H1 (cell line): ENCODE results near the gene ALOX5. TPM values are rescaled to one million over a fixed set of nuclear protein-coding genes. Genes with fewer than 3 reads are reported as not detected.

Experiments used
- CTCF ChIA-PET: fragments of 300-600 bp; sonication (Branson Sonifier 250); formaldehyde crosslinking; loops from one replicate; lab custom pipeline; 2021; ENCODE audit not compliant: partially characterized antibody; lab: Charles Lee
- POLR2A ChIA-PET: fragments of 300-600 bp; sonication (Branson Sonifier 250); formaldehyde crosslinking; loops from one replicate; lab custom pipeline; 2021; ENCODE audit warnings: inconsistent platforms; ENCODE audit not compliant: partially characterized antibody; lab: Charles Lee
- DNase-seq, 2 experiments: peaks; one replicate each; pipeline versions ENCODE4 v3.0.0 to v3.0.0-alpha.2; 2010 to 2022; ENCODE audit warnings: low spot score in 2 of 2, low read depth in 1 of 2, mixed read lengths in 1 of 2
- FAIRE-seq: peaks from 2 replicates; lab custom pipeline; 2011; peaks lifted over from hg19 to GRCh38; lab: Jason Lieb, UNC
- H2AFZ ChIP-seq: 2 replicates; pipeline ENCODE4 v1.8.1; 2012; ENCODE audit warnings: low read length, inconsistent platforms
- H2AK5ac ChIP-seq: 2 replicates; pipeline ENCODE4 v1.6.1; 2013; ENCODE audit warnings: low read depth, low read length
- H2BK120ac ChIP-seq: replicated peaks from 2 replicates; pipeline ENCODE3; 2013; ENCODE audit warnings: low read depth, low read length, inconsistent platforms
- H2BK12ac ChIP-seq: 2 replicates; pipeline ENCODE4 v1.6.1; 2013; ENCODE audit warnings: low read depth, low read length
- H2BK15ac ChIP-seq: 2 replicates; pipeline ENCODE4 v1.6.1; 2013; ENCODE audit warnings: low read length
- H2BK20ac ChIP-seq: 2 replicates; pipeline ENCODE4 v1.6.1; 2013; ENCODE audit warnings: low read length
- H2BK5ac ChIP-seq: 2 replicates; pipeline ENCODE4 v1.6.1; 2013; ENCODE audit warnings: low read depth, low read length
- H3K14ac ChIP-seq: 2 replicates; pipeline ENCODE4 v1.6.1; 2013; ENCODE audit warnings: inconsistent platforms; ENCODE audit not compliant: insufficient read length
- H3K18ac ChIP-seq: 2 replicates; pipeline ENCODE4 v1.6.1; 2013; ENCODE audit warnings: low read length; ENCODE audit errors: extremely low read depth
- H3K23ac ChIP-seq: 2 replicates; pipeline ENCODE4 v1.6.1; 2013; ENCODE audit warnings: inconsistent platforms; ENCODE audit not compliant: insufficient read length
- H3K23me2 ChIP-seq: 2 replicates; pipeline ENCODE4 v1.6.1; 2013; ENCODE audit warnings: low read depth, low read length
- H3K27ac ChIP-seq: 2 replicates; pipeline ENCODE4 v1.6.1; 2011; ENCODE audit warnings: low read depth, low read length, inconsistent platforms
- H3K27me3 ChIP-seq, 4 experiments: replicated peaks in 1 of 4; 1 replicate in 1 of 4; 2 replicates in 3 of 4; pipeline versions ENCODE4 v1.6.1 to v1.8.1; 2011 to 2013; ENCODE audit warnings: low read length in 3 of 4, mild to moderate bottlenecking in 3 of 4, inconsistent platforms in 2 of 4, mixed read lengths in 2 of 4, moderate library complexity in 1 of 4; ENCODE audit not compliant: control insufficient read depth in 3 of 4, insufficient read depth in 3 of 4; ENCODE audit errors: extremely low read depth in 1 of 4
- H3K36me3 ChIP-seq, 4 experiments: 2 replicates each; pipeline versions ENCODE4 v1.6.1 to v1.8.1; 2011 to 2013; ENCODE audit warnings: mild to moderate bottlenecking in 4 of 4, low read length in 3 of 4, moderate library complexity in 2 of 4, control low read depth in 1 of 4, inconsistent platforms in 1 of 4; ENCODE audit not compliant: insufficient read depth in 4 of 4, control insufficient read depth in 2 of 4
- H3K4ac ChIP-seq: replicated peaks from 2 replicates; pipeline ENCODE3; 2013; ENCODE audit warnings: low read length, low read depth, mixed read lengths, inconsistent platforms; ENCODE audit not compliant: insufficient read length
- H3K4me1 ChIP-seq, 4 experiments: replicated peaks in 1 of 4; 1 replicate in 1 of 4; 2 replicates in 3 of 4; pipeline versions ENCODE4 v1.6.1 to v1.8.1; 2011 to 2013; ENCODE audit warnings: low read length in 3 of 4, inconsistent platforms in 2 of 4, mixed read lengths in 1 of 4; ENCODE audit not compliant: insufficient read depth in 4 of 4, control insufficient read depth in 3 of 4
- H3K4me2 ChIP-seq, 2 experiments: 2 replicates each; pipeline versions ENCODE4 v1.6.1 to v1.8.1; 2011 to 2013; ENCODE audit warnings: low read depth in 2 of 2, low read length in 2 of 2, control low read depth in 1 of 2, inconsistent platforms in 1 of 2, mild to moderate bottlenecking in 1 of 2; ENCODE audit not compliant: insufficient read depth in 1 of 2
- H3K4me3 ChIP-seq, 4 experiments: fragments of 200-600, 300-600 bp in 1 of 4; sonication (generic), shearing (Covaris generic), sonication (Bioruptor Twin) in 1 of 4; 2 replicates each; pipeline versions ENCODE4 v1.5.1 to v1.8.1; 2011 to 2016; ENCODE audit warnings: low read length in 4 of 4, low read depth in 3 of 4, control low read depth in 2 of 4, inconsistent platforms in 2 of 4, mild to moderate bottlenecking in 2 of 4, mixed read lengths in 1 of 4, moderate library complexity in 1 of 4; ENCODE audit not compliant: insufficient read depth in 2 of 4; ENCODE audit errors: extremely low read depth in 1 of 4
- H3K56ac ChIP-seq: replicated peaks from 2 replicates; pipeline ENCODE3; 2013; ENCODE audit warnings: low read depth, mild to moderate bottlenecking, mixed read lengths, low read length, inconsistent platforms; ENCODE audit not compliant: insufficient read length
- H3K79me1 ChIP-seq: 2 replicates; pipeline ENCODE4 v1.6.1; 2013; ENCODE audit warnings: low read depth, low read length, control low read depth
- H3K79me2 ChIP-seq, 2 experiments: 2 replicates each; pipeline versions ENCODE4 v1.6.1 to v1.8.1; 2012 to 2013; ENCODE audit warnings: low read length in 2 of 2, mild to moderate bottlenecking in 2 of 2, inconsistent platforms in 1 of 2; ENCODE audit not compliant: insufficient read depth in 2 of 2, control insufficient read depth in 1 of 2
- H3K9ac ChIP-seq, 4 experiments: replicated peaks in 1 of 4; 1 replicate in 1 of 4; 2 replicates in 3 of 4; pipeline versions ENCODE4 v1.6.1 to v1.8.1; 2011 to 2013; ENCODE audit warnings: low read depth in 3 of 4, low read length in 3 of 4, control low read depth in 2 of 4, mild to moderate bottlenecking in 2 of 4, moderate library complexity in 2 of 4, inconsistent platforms in 1 of 4; ENCODE audit errors: extremely low read depth in 1 of 4
- H3K9me3 ChIP-seq, 2 experiments: 2 replicates each; pipeline versions ENCODE4 v1.6.1 to v1.8.1; 2012 to 2013; ENCODE audit warnings: mild to moderate bottlenecking in 2 of 2, moderate library complexity in 2 of 2, control low read depth in 1 of 2, inconsistent platforms in 1 of 2, low read depth in 1 of 2, low read length in 1 of 2, mixed read lengths in 1 of 2; ENCODE audit not compliant: insufficient read depth in 2 of 2
- H4K20me1 ChIP-seq, 2 experiments: replicated peaks in 1 of 2; 2 replicates each; pipeline versions ENCODE3 to v1.8.1; 2011 to 2013; ENCODE audit warnings: inconsistent platforms in 2 of 2, low read length in 2 of 2, mild to moderate bottlenecking in 1 of 2; ENCODE audit not compliant: insufficient read depth in 2 of 2, control insufficient read depth in 1 of 2
- H4K5ac ChIP-seq: 2 replicates; pipeline ENCODE4 v1.6.1; 2013; ENCODE audit warnings: low read length, low read depth, mixed read lengths, inconsistent platforms; ENCODE audit not compliant: insufficient read length
- H4K8ac ChIP-seq: 2 replicates; pipeline ENCODE4 v1.8.0; 2013; ENCODE audit warnings: mild to moderate bottlenecking, moderate library complexity, low read length, inconsistent platforms; ENCODE audit not compliant: insufficient read depth; ENCODE audit errors: extremely low read depth
- H4K91ac ChIP-seq: replicated peaks from 2 replicates; pipeline ENCODE3; 2013; ENCODE audit warnings: low read length, mixed read lengths, inconsistent platforms; ENCODE audit not compliant: insufficient read length
- CBX8 ChIP-seq: fragments of 300-800, 300-1000 bp; sonication (generic); IDR thresholded peaks from 2 replicates; pipeline ENCODE4 v1.7.1; 2016; ENCODE audit warnings: low read depth, low read length, borderline replicate concordance
- CHD1 ChIP-seq: IDR thresholded peaks from 2 replicates; pipeline ENCODE4 v1.6.1; 2012; ENCODE audit warnings: low read depth, low read length, improper control_type of control experiment
- JUN ChIP-seq: IDR thresholded peaks from 2 replicates; pipeline ENCODE4 v1.6.1; 2011; ENCODE audit warnings: low read depth, mild to moderate bottlenecking, improper control_type of control experiment, low read length
- SIRT6 ChIP-seq: IDR thresholded peaks from one replicate; pipeline ENCODE4 v1.7.1; 2012; ENCODE audit warnings: low read length, inconsistent platforms
- SP1 ChIP-seq: IDR thresholded peaks from 2 replicates; pipeline ENCODE4 v1.6.1; 2011; ENCODE audit warnings: low read depth, low read length
- SP4 ChIP-seq: IDR thresholded peaks from 2 replicates; pipeline ENCODE4 v1.6.1; 2012; ENCODE audit warnings: low read length, inconsistent platforms
- USF2 ChIP-seq: IDR thresholded peaks from 2 replicates; pipeline ENCODE4 v1.6.1; 2011; ENCODE audit warnings: low read length, improper control_type of control experiment
- WGBS, 2 experiments: shearing (Covaris generic) in 1 of 2; methylation state at CpG; one replicate each; pipeline versions ENCODE4 v1.1.6 to v1.1.7; 2013 to 2015; ENCODE audit warnings: low lambda C conversion rate in 2 of 2, mixed read lengths in 2 of 2, inconsistent platforms in 1 of 2, low coverage in 1 of 2, missing lambda C conversion rate in 1 of 2; ENCODE audit not compliant: insufficient replicate concordance in 2 of 2, insufficient coverage in 1 of 2, insufficient read length in 1 of 2; ENCODE audit errors: extremely low coverage in 1 of 2, missing lambda C conversion rate in 1 of 2; 5-methylcytosine and 5-hydroxymethylcytosine counted together
- polyA plus RNA-seq, 7 experiments: library from polyadenylated mRNA; depleted of rRNA in 3 of 7; stranded (reverse) in 5 of 7; unstranded in 2 of 7; fragments of >200 nt in 5 of 7; fragments of 200-250 nt in 2 of 7; gene quantifications; 1 replicate in 5 of 7; 2 replicates in 1 of 7; 4 replicates in 1 of 7; pipeline versions ENCODE4 v1.2.1 to v1.2.3, GENCODE V29; 2011 to 2013; ENCODE audit warnings: missing spikeins in 2 of 7, mixed read lengths in 2 of 7
- total RNA-seq: library from RNA; stranded (reverse); fragmentation: NEBNext Ultra II Directional; extraction: Animal tissue kit (Norgen Biotek cat#: 25700); gene quantifications from 2 replicates; pipeline ENCODE4 v1.2.1, GENCODE V29; 2021

The ALOX5 gene
- total and polyA plus RNA-seq, 2 of the 8 experiments (the other 6 are each of a cell fraction or from before 2014, with no cell fraction given), result 1.6 to 3.8 TPM

GRCh38 chr10:45404770-45405120, 30.7 kb downstream of the ALOX5 start:
- no peak overlapping the region for H3K9ac ChIP-seq
- peaks cover 0 to 6% (median 1%) of the 10 kb centered on the region in 4 experiments; a peak in 3 of 7 replicates for H3K4me1 ChIP-seq
- POLR2A ChIA-PET, result no interaction called here
- H3K23ac ChIP-seq, result no peak overlapping the region
- no peak overlapping the region for H2BK5ac ChIP-seq
- H3K9me3 ChIP-seq, result no peaks in the 10 kb centered on the region
- no peak overlapping the region for H3K14ac ChIP-seq
- H3K27ac ChIP-seq, result no peak overlapping the region
- no peak overlapping the region for H3K56ac ChIP-seq
- DNase-seq, result no peak
- no peak overlapping the region for H4K8ac ChIP-seq
- H3K79me2 ChIP-seq, result no peaks in the 10 kb centered on the region
- no peak overlapping the region for H3K4ac ChIP-seq
- TF ChIP-seq JUN (no peak), SIRT6 (no peak), CBX8 (no peak), SP1 (no peak), SP4 (no peak), USF2 (no peak), CHD1 (no peak)
- TF ChIP-seq, all 59 proteins: peak for 0
- Histone ChIP-seq H2BK120ac (no peak overlapping the region), H3K4me2 (no peak overlapping the region), H2AFZ (no peak overlapping the region), H2BK20ac (no peak overlapping the region), H2AK5ac (no peak overlapping the region), H4K5ac (no peak overlapping the region), H3K27me3 (no peaks in the 10 kb centered on the region), H3K36me3 (no peaks in the 10 kb centered on the region), H2BK15ac (no peak overlapping the region), H3K79me1 (no peaks in the 10 kb centered on the region), H3K4me3 (no peak overlapping the region), H3K23me2 (no peaks in the 10 kb centered on the region), H3K18ac (no peak overlapping the region), H4K91ac (no peak overlapping the region), H4K20me1 (no peaks in the 10 kb centered on the region), H2BK12ac (no peak overlapping the region)
- CTCF ChIA-PET, result no interaction called here
- no peak for FAIRE-seq
- WGBS, 2 experiments, result 80% methylated on average over 4 of the region's 4 CpGs; no CpG with 5 or more reads in 1 of the 2 experiments
